HEK293 (cell line): ENCODE results near the gene PC.

Experiments used
- IKZF3 ChIP-seq: fragments of 450-650 bp; IDR thresholded peaks from 2 replicates; pipeline ENCODE4 v1.5.0; 2018; ENCODE audit warnings: missing biosample characterization, mild to moderate bottlenecking, missing genetic modification characterization, moderate library complexity
- MZF1 ChIP-seq: fragments of 450-650 bp; formaldehyde crosslinking; IDR thresholded peaks from 2 replicates; pipeline ENCODE4 v1.5.1; 2017; ENCODE audit warnings: missing biosample characterization, missing genetic modification characterization, borderline replicate concordance
- PRDM1 ChIP-seq: fragments of 450-650 bp; formaldehyde crosslinking; IDR thresholded peaks from 2 replicates; pipeline ENCODE4; 2016; ENCODE audit warnings: missing biosample characterization, missing genetic modification characterization
- ZFP3 ChIP-seq: fragments of 450-650 bp; formaldehyde crosslinking; IDR thresholded peaks from 2 replicates; pipeline ENCODE4 v1.5.1; 2016; ENCODE audit warnings: low read depth, missing biosample characterization, missing genetic modification characterization
- ZFP37 ChIP-seq: fragments of 450-650 bp; formaldehyde crosslinking; IDR thresholded peaks from 2 replicates; pipeline ENCODE4 v1.5.1; 2016; ENCODE audit warnings: missing biosample characterization, missing genetic modification characterization
- ZFP41 ChIP-seq: fragments of 450-650 bp; formaldehyde crosslinking; IDR thresholded peaks from 2 replicates; pipeline ENCODE4 v1.5.1; 2016; ENCODE audit warnings: missing biosample characterization, missing genetic modification characterization, borderline replicate concordance
- ZIC2 ChIP-seq: fragments of 450-650 bp; formaldehyde crosslinking; IDR thresholded peaks from 2 replicates; pipeline ENCODE4 v1.5.1; 2016; ENCODE audit warnings: missing biosample characterization, missing genetic modification characterization
- ZNF239 ChIP-seq: fragments of 450-650 bp; formaldehyde crosslinking; IDR thresholded peaks from 2 replicates; pipeline ENCODE4 v1.5.1; 2016; ENCODE audit warnings: missing biosample characterization, missing genetic modification characterization
- ZNF248 ChIP-seq: fragments of 450-650 bp; formaldehyde crosslinking; IDR thresholded peaks from 2 replicates; pipeline ENCODE4 v1.5.1; 2017; ENCODE audit warnings: missing biosample characterization, missing genetic modification characterization
- ZNF274 ChIP-seq, 2 experiments: fragments of 200-500 bp in 1 of 2; fragments of 450-650 bp in 1 of 2; sonication (Bioruptor generic) in 1 of 2; formaldehyde crosslinking in 1 of 2; IDR thresholded peaks; 2 replicates each; pipeline versions ENCODE4 v1.5.1 to v1.6.1; 2014 to 2016; ENCODE audit warnings: borderline replicate concordance in 1 of 2, inconsistent platforms in 1 of 2, low read length in 1 of 2, missing biosample characterization in 1 of 2, missing genetic modification characterization in 1 of 2
- ZNF350 ChIP-seq: fragments of 450-650 bp; formaldehyde crosslinking; IDR thresholded peaks from 2 replicates; pipeline ENCODE4 v1.5.0; 2017; ENCODE audit warnings: missing biosample characterization, mild to moderate bottlenecking, missing genetic modification characterization
- ZNF37A ChIP-seq: fragments of 450-650 bp; IDR thresholded peaks from 2 replicates; pipeline ENCODE4 v1.5.1; 2018; ENCODE audit warnings: missing biosample characterization, missing genetic modification characterization
- ZNF394 ChIP-seq: fragments of 450-650 bp; formaldehyde crosslinking; IDR thresholded peaks from 2 replicates; pipeline ENCODE4 v1.5.1; 2016; ENCODE audit warnings: missing biosample characterization, missing genetic modification characterization, mild to moderate bottlenecking, moderate library complexity, borderline replicate concordance
- ZNF423 ChIP-seq: fragments of 450-650 bp; formaldehyde crosslinking; IDR thresholded peaks from 2 replicates; pipeline ENCODE4 v1.5.1; 2016; ENCODE audit warnings: missing biosample characterization, missing genetic modification characterization
- ZNF473 ChIP-seq: fragments of 450-650 bp; formaldehyde crosslinking; IDR thresholded peaks from 2 replicates; pipeline ENCODE4 v1.5.1; 2017; ENCODE audit warnings: missing biosample characterization, missing genetic modification characterization
- ZNF530 ChIP-seq: fragments of 450-650 bp; formaldehyde crosslinking; IDR thresholded peaks from 2 replicates; pipeline ENCODE4 v1.5.1; 2016; ENCODE audit warnings: low read depth, missing biosample characterization, missing genetic modification characterization
- ZNF600 ChIP-seq: fragments of 450-650 bp; formaldehyde crosslinking; IDR thresholded peaks from 2 replicates; pipeline ENCODE4 v1.5.1; 2016; ENCODE audit warnings: missing biosample characterization, missing genetic modification characterization
- ZNF626 ChIP-seq: fragments of 450-650 bp; sonication (Bioruptor Pico); formaldehyde crosslinking; IDR thresholded peaks from 2 replicates; pipeline ENCODE4 v1.5.1; 2018; ENCODE audit warnings: missing biosample characterization, missing genetic modification characterization, inconsistent platforms
- ZNF629 ChIP-seq: fragments of 450-650 bp; formaldehyde crosslinking; IDR thresholded peaks from 2 replicates; pipeline ENCODE4 v1.5.1; 2017; ENCODE audit warnings: missing biosample characterization, missing genetic modification characterization
- ZXDB ChIP-seq: fragments of 450-650 bp; formaldehyde crosslinking; IDR thresholded peaks from 2 replicates; pipeline ENCODE4 v1.5.1; 2016; ENCODE audit warnings: missing biosample characterization, missing genetic modification characterization
- TF ChIP-seq, protein P1 (sequence below): fragments of 450-650 bp; formaldehyde crosslinking; IDR thresholded peaks from 2 replicates; pipeline ENCODE4 v1.5.1; 2016; ENCODE audit warnings: missing biosample characterization, missing genetic modification characterization
- TF ChIP-seq, protein P2 (sequence below): fragments of 450-650 bp; formaldehyde crosslinking; IDR thresholded peaks from 2 replicates; pipeline ENCODE4 v1.5.1; 2017; ENCODE audit warnings: missing biosample characterization, missing genetic modification characterization
- TF ChIP-seq, protein P3 (sequence below): fragments of 450-650 bp; formaldehyde crosslinking; IDR thresholded peaks from 2 replicates; pipeline ENCODE4 v1.5.1; 2016; ENCODE audit warnings: missing biosample characterization, missing genetic modification characterization, low read depth
- TF ChIP-seq, protein P4 (sequence below): fragments of 450-650 bp; formaldehyde crosslinking; conservative IDR thresholded peaks from 2 replicates; pipeline ENCODE4 v1.5.1; 2016; ENCODE audit warnings: low read depth, missing biosample characterization, missing genetic modification characterization
- TF ChIP-seq, protein P5 (sequence below): fragments of 450-650 bp; formaldehyde crosslinking; IDR thresholded peaks from 2 replicates; pipeline ENCODE4 v1.5.1; 2016; ENCODE audit warnings: missing biosample characterization, missing genetic modification characterization

The PC gene

DNA sequence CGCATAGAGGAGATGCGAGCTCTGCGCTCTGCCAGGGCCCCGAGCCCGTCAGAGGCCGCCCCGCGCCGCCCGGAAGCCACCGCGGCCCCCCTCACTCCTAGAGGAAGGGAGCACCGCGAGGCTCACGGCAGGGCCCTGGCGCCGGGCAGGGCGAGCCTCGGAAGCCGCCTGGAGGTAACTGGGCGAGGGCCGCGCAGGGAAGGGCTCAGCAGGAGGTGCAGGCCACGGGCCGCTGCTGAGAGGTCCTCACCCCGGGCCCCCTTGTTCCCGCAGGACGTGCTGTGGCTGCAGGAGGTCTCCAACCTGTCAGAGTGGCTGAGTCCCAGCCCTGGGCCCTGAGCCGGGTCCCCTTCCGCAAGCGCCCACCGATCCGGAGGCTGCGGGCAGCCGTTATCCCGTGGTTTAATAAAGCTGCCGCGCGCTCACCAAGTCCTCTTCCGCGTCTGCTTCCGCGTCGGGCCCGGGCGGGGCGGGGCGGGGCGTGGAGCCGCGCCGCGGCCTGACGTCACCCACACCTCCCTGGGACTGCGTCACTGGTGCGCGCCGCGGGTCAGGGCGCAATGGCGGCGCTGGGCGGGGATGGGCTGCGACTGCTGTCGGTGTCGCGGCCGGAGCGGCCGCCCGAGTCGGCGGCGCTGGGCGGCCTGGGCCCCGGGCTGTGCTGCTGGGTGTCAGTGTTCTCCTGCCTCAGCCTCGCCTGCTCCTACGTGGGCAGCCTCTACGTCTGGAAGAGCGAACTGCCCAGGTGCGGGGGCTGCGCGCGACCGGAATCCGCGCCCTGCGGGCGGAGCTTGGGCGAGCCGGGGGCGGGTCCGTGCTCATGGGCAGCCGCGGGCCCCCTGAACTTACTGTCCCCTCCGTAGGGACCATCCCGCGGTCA, 115.0 kb downstream of the PC start, which contains the start of gene RCE1 (continued):
- TF ChIP-seq ZNF37A (tag by site-specific recombination) (no peak), ZXDB (peak; percentile 69), MZF1 (tag by site-specific recombination) (no peak), ZNF626 (tag by site-specific recombination) (no peak), ZFP37 (tag by site-specific recombination) (0 out of 2 replicates have a peak, but pooled peaks have one; percentile 17), ZNF274 (IDR thresholded peaks at IDR 0.05; ENCODE audit: low read length) (no peak), ZNF274 (tag by site-specific recombination; IDR thresholded peaks at IDR 0.05; ENCODE audit: borderline replicate concordance) (no peak), IKZF3 (no peak), ZNF350 (tag by site-specific recombination) (no peak), ZNF530 (no peak), ZNF600 (tag by site-specific recombination) (0 out of 2 replicates have a peak, but pooled peaks have one; percentile 31), ZNF394 (no peak), ZNF629 (tag by site-specific recombination) (peak; percentile 91), ZNF239 (tag by site-specific recombination) (no peak), ZFP41 (tag by site-specific recombination) (no peak), ZNF473 (tag by site-specific recombination) (no peak), ZFP3 (tag by site-specific recombination) (no peak), ZNF248 (tag by site-specific recombination) (no peak), ZIC2 (tag by site-specific recombination) (peak; percentile 96), ZNF423 (tag by site-specific recombination) (peak; percentile 19; the same call in 1 of the 2 replicates), PRDM1 (tag by site-specific recombination) (no peak)
- TF ChIP-seq, protein P1, sequence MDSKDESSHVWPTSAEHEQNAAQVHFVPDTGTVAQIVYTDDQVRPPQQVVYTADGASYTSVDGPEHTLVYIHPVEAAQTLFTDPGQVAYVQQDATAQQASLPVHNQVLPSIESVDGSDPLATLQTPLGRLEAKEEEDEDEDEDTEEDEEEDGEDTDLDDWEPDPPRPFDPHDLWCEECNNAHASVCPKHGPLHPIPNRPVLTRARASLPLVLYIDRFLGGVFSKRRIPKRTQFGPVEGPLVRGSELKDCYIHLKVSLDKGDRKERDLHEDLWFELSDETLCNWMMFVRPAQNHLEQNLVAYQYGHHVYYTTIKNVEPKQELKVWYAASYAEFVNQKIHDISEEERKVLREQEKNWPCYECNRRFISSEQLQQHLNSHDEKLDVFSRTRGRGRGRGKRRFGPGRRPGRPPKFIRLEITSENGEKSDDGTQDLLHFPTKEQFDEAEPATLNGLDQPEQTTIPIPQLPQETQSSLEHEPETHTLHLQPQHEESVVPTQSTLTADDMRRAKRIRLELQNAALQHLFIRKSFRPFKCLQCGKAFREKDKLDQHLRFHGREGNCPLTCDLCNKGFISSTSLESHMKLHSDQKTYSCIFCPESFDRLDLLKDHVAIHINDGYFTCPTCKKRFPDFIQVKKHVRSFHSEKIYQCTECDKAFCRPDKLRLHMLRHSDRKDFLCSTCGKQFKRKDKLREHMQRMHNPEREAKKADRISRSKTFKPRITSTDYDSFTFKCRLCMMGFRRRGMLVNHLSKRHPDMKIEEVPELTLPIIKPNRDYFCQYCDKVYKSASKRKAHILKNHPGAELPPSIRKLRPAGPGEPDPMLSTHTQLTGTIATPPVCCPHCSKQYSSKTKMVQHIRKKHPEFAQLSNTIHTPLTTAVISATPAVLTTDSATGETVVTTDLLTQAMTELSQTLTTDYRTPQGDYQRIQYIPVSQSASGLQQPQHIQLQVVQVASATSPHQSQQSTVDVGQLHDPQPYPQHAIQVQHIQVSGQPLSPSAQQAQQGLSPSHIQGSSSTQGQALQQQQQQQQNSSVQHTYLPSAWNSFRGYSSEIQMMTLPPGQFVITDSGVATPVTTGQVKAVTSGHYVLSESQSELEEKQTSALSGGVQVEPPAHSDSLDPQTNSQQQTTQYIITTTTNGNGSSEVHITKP (tag by site-specific recombination), result no peak
- TF ChIP-seq, protein P2, sequence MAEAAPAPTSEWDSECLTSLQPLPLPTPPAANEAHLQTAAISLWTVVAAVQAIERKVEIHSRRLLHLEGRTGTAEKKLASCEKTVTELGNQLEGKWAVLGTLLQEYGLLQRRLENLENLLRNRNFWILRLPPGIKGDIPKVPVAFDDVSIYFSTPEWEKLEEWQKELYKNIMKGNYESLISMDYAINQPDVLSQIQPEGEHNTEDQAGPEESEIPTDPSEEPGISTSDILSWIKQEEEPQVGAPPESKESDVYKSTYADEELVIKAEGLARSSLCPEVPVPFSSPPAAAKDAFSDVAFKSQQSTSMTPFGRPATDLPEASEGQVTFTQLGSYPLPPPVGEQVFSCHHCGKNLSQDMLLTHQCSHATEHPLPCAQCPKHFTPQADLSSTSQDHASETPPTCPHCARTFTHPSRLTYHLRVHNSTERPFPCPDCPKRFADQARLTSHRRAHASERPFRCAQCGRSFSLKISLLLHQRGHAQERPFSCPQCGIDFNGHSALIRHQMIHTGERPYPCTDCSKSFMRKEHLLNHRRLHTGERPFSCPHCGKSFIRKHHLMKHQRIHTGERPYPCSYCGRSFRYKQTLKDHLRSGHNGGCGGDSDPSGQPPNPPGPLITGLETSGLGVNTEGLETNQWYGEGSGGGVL (tag by site-specific recombination), result no peak
- TF ChIP-seq, protein P3, sequence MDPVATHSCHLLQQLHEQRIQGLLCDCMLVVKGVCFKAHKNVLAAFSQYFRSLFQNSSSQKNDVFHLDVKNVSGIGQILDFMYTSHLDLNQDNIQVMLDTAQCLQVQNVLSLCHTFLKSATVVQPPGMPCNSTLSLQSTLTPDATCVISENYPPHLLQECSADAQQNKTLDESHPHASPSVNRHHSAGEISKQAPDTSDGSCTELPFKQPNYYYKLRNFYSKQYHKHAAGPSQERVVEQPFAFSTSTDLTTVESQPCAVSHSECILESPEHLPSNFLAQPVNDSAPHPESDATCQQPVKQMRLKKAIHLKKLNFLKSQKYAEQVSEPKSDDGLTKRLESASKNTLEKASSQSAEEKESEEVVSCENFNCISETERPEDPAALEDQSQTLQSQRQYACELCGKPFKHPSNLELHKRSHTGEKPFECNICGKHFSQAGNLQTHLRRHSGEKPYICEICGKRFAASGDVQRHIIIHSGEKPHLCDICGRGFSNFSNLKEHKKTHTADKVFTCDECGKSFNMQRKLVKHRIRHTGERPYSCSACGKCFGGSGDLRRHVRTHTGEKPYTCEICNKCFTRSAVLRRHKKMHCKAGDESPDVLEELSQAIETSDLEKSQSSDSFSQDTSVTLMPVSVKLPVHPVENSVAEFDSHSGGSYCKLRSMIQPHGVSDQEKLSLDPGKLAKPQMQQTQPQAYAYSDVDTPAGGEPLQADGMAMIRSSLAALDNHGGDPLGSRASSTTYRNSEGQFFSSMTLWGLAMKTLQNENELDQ (tag by site-specific recombination), result no peak
- TF ChIP-seq, protein P4, sequence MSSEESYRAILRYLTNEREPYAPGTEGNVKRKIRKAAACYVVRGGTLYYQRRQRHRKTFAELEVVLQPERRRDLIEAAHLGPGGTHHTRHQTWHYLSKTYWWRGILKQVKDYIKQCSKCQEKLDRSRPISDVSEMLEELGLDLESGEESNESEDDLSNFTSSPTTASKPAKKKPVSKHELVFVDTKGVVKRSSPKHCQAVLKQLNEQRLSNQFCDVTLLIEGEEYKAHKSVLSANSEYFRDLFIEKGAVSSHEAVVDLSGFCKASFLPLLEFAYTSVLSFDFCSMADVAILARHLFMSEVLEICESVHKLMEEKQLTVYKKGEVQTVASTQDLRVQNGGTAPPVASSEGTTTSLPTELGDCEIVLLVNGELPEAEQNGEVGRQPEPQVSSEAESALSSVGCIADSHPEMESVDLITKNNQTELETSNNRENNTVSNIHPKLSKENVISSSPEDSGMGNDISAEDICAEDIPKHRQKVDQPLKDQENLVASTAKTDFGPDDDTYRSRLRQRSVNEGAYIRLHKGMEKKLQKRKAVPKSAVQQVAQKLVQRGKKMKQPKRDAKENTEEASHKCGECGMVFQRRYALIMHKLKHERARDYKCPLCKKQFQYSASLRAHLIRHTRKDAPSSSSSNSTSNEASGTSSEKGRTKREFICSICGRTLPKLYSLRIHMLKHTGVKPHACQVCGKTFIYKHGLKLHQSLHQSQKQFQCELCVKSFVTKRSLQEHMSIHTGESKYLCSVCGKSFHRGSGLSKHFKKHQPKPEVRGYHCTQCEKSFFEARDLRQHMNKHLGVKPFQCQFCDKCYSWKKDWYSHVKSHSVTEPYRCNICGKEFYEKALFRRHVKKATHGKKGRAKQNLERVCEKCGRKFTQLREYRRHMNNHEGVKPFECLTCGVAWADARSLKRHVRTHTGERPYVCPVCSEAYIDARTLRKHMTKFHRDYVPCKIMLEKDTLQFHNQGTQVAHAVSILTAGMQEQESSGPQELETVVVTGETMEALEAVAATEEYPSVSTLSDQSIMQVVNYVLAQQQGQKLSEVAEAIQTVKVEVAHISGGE (tag by site-specific recombination), result peak; percentile 53
- TF ChIP-seq, protein P5, sequence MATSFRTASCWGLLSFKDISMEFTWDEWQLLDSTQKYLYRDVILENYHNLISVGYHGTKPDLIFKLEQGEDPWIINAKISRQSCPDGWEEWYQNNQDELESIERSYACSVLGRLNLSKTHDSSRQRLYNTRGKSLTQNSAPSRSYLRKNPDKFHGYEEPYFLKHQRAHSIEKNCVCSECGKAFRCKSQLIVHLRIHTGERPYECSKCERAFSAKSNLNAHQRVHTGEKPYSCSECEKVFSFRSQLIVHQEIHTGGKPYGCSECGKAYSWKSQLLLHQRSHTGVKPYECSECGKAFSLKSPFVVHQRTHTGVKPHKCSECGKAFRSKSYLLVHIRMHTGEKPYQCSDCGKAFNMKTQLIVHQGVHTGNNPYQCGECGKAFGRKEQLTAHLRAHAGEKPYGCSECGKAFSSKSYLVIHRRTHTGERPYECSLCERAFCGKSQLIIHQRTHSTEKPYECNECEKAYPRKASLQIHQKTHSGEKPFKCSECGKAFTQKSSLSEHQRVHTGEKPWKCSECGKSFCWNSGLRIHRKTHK (tag by site-specific recombination), result no peak
